ENCODE data around the gene ENTHD1. TPM values are rescaled to one million over a fixed set of nuclear protein-coding genes. Genes with fewer than 3 reads are reported as not detected.

The ENTHD1 gene
- total and polyA plus RNA-seq, 2 of the 8 experiments (the other 6 are each of a cell fraction or from before 2014, with no cell fraction given): not detected

DNA sequence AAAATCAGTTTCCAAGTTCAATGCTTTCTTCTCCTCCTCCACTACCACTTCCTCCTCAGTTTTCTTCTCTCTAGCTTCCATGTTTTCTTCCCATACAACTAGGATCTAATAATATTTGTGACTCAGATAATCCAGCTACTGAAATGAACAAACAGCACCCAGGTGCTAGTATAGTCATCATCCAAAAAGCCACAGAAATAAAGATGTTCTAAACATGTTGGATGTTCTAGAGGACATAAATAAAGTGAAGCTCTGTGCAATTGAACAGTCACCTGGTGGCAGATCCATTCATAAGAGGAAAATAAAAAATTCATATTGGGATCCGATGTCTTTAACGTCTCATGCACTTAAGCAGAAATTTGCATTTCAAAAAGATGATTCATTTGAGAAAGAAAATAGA, 142.8 kb downstream of the ENTHD1 start:
- H2BK120ac ChIP-seq (replicated peaks; ENCODE audit: low read depth, low read length): no peak overlapping the region
- no peaks in the 10 kb centered on the region for H3K27me3 ChIP-seq (replicated peaks in 1 of 4; ENCODE audit: control insufficient read depth in 3 of 4, extremely low read depth in 1 of 4, insufficient read depth in 3 of 4, low read length in 3 of 4)
- H3K79me1 ChIP-seq (ENCODE audit: low read depth, low read length): no peaks in the 10 kb centered on the region
- FAIRE-seq: no peak
- H3K18ac ChIP-seq (ENCODE audit: extremely low read depth, low read length): no peak overlapping the region
- no peaks in the 10 kb centered on the region for H3K36me3 ChIP-seq (ENCODE audit: control insufficient read depth in 2 of 4, insufficient read depth in 4 of 4, low read length in 3 of 4)
- no peak overlapping the region for H3K56ac ChIP-seq (replicated peaks; ENCODE audit: insufficient read length, low read depth, low read length)
- H3K14ac ChIP-seq (ENCODE audit: insufficient read length): no peak overlapping the region
- H4K8ac ChIP-seq (ENCODE audit: extremely low read depth, insufficient read depth, low read length): no peak overlapping the region
- POLR2A ChIA-PET (ENCODE audit: partially characterized antibody): no interaction called here
- H4K20me1 ChIP-seq (replicated peaks in 1 of 2; ENCODE audit: control insufficient read depth in 1 of 2, insufficient read depth in 2 of 2, low read length in 2 of 2): no peaks in the 10 kb centered on the region
- H2BK12ac ChIP-seq (ENCODE audit: low read depth, low read length): no peak overlapping the region
- H3K9me3 ChIP-seq (ENCODE audit: insufficient read depth in 2 of 2, low read depth in 1 of 2, low read length in 1 of 2): no peaks in the 10 kb centered on the region
- no peaks in the 10 kb centered on the region for H3K4me1 ChIP-seq (replicated peaks in 1 of 4; ENCODE audit: control insufficient read depth in 3 of 4, insufficient read depth in 4 of 4, low read length in 3 of 4)
- no peak overlapping the region for H3K4me2 ChIP-seq (ENCODE audit: insufficient read depth in 1 of 2, low read depth in 2 of 2, low read length in 2 of 2)
- H2BK15ac ChIP-seq (ENCODE audit: low read length): no peak overlapping the region
- no peak overlapping the region for H4K91ac ChIP-seq (replicated peaks; ENCODE audit: insufficient read length, low read length)
- H2AK5ac ChIP-seq (ENCODE audit: low read depth, low read length): no peak overlapping the region
- no peak for DNase-seq (ENCODE audit: low read depth in 1 of 2, low spot score in 2 of 2)
- H3K4ac ChIP-seq (replicated peaks; ENCODE audit: insufficient read length, low read depth, low read length): no peak overlapping the region
- H3K23me2 ChIP-seq (ENCODE audit: low read depth, low read length): no peaks in the 10 kb centered on the region
- TF ChIP-seq YY1 (IDR thresholded peaks at IDR 0.05; ENCODE audit: low read depth, low read length) (no peak), CEBPB (IDR thresholded peaks at IDR 0.05; ENCODE audit: low read depth, low read length) (no peak), POLR2A (IDR thresholded peaks at IDR 0.05; ENCODE audit: control extremely low read depth in 1 of 2, low read depth in 2 of 2, low read length in 2 of 2) (no peak), KDM1A (IDR thresholded peaks at IDR 0.05; ENCODE audit: borderline replicate concordance, low read length) (no peak), PHF8 (conservative IDR thresholded peaks at IDR 0.05; ENCODE audit: low read depth, low read length) (no peak), ZNF274 (IDR thresholded peaks at IDR 0.05; ENCODE audit: borderline replicate concordance, extremely low read depth, low read length) (no peak), MAFK (IDR thresholded peaks at IDR 0.05; ENCODE audit: low read depth, low read length) (no peak), ASH2L (IDR thresholded peaks at IDR 0.05; ENCODE audit: low read length) (no peak), SRF (IDR thresholded peaks at IDR 0.05; ENCODE audit: low read depth, low read length) (no peak), KDM5A (IDR thresholded peaks at IDR 0.05; ENCODE audit: low read length) (no peak), TBP (IDR thresholded peaks at IDR 0.05; ENCODE audit: low read depth, low read length) (no peak), GABPA (IDR thresholded peaks at IDR 0.05; ENCODE audit: borderline replicate concordance, insufficient read depth, low read length) (no peak), FOSL1 (IDR thresholded peaks at IDR 0.05; ENCODE audit: insufficient read depth, low read depth, low read length) (no peak)
- TF ChIP-seq, protein P1, sequence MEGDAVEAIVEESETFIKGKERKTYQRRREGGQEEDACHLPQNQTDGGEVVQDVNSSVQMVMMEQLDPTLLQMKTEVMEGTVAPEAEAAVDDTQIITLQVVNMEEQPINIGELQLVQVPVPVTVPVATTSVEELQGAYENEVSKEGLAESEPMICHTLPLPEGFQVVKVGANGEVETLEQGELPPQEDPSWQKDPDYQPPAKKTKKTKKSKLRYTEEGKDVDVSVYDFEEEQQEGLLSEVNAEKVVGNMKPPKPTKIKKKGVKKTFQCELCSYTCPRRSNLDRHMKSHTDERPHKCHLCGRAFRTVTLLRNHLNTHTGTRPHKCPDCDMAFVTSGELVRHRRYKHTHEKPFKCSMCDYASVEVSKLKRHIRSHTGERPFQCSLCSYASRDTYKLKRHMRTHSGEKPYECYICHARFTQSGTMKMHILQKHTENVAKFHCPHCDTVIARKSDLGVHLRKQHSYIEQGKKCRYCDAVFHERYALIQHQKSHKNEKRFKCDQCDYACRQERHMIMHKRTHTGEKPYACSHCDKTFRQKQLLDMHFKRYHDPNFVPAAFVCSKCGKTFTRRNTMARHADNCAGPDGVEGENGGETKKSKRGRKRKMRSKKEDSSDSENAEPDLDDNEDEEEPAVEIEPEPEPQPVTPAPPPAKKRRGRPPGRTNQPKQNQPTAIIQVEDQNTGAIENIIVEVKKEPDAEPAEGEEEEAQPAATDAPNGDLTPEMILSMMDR (IDR thresholded peaks at IDR 0.05; ENCODE audit: control extremely low read depth in 1 of 3, insufficient read depth in 1 of 3, low read depth in 1 of 3, low read length in 3 of 3): no peak
- no peaks in the 10 kb centered on the region for H3K79me2 ChIP-seq (ENCODE audit: control insufficient read depth in 1 of 2, insufficient read depth in 2 of 2, low read length in 2 of 2)
- CTCF ChIA-PET (ENCODE audit: partially characterized antibody): interaction anchor here (0.7 to 1.5 kb wide), 2 partner anchors 19 to 91 kb away, joined by 3 read pairs; no protein-coding TSS in a partner anchor
- H3K23ac ChIP-seq (ENCODE audit: insufficient read length): no peak overlapping the region
- 81% methylated on average over 2 of the region's 2 CpGs; no CpG with 5 or more reads in 1 of the 2 experiments for WGBS, 2 experiments (ENCODE audit: extremely low coverage in 1 of 2, insufficient coverage in 1 of 2, insufficient read length in 1 of 2, insufficient replicate concordance in 2 of 2, low coverage in 1 of 2, low lambda C conversion rate in 2 of 2, missing lambda C conversion rate in 1 of 2)
- H2BK5ac ChIP-seq (ENCODE audit: low read depth, low read length): no peak overlapping the region
- H2BK20ac ChIP-seq (ENCODE audit: low read length): no peak overlapping the region
- no peak overlapping the region for H4K5ac ChIP-seq (ENCODE audit: insufficient read length, low read depth, low read length)
- H3K4me3 ChIP-seq (ENCODE audit: extremely low read depth in 1 of 4, insufficient read depth in 2 of 4, low read depth in 3 of 4, low read length in 4 of 4): no peak overlapping the region
- H3K9ac ChIP-seq (replicated peaks in 1 of 4; ENCODE audit: extremely low read depth in 1 of 4, low read depth in 3 of 4, low read length in 3 of 4): no peak overlapping the region
- no peak overlapping the region for H2AFZ ChIP-seq (ENCODE audit: low read length)
- H3K27ac ChIP-seq (ENCODE audit: low read depth, low read length): no peak overlapping the region

Measured in H1 (cell line).